AG10803 (cell line): ENCODE results near the gene TBCEL.

ENCODE experiments used
- DNase-seq: peaks from one replicate; pipeline ENCODE4 v3.0.0; 2010; ENCODE audit warnings: low read depth
- H3K4me3 ChIP-seq: 2 replicates; pipeline ENCODE4 v1.5.1; 2011; ENCODE audit warnings: mild to moderate bottlenecking, low read length, control low read depth
- CTCF ChIP-seq: conservative IDR thresholded peaks from 2 replicates; pipeline ENCODE4 v1.5.1; 2011; ENCODE audit warnings: mild to moderate bottlenecking, low read length, control low read depth, inconsistent platforms

The TBCEL gene

DNA sequence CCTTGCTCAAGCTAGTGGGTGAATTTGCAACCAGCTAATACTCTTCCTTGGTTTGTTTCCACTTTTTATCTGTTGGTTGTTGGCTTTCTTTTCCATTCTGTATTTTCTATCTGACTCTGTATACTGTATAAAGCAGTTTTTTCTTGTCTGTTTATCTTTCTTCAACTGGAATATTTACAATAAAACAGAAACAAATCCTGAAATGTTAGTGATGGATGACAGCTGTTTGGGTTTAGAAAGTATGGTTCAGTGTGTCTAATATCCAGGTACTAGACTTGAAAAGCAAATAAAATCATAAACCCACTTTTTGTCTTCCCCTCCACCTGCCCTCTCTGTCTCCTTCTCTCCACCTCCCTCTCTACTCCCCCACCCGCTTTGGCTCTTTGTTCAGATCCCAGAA is 35.3 kb upstream of the TBCEL start:
- DNase-seq = no peak
- no peak overlapping the region for H3K4me3 ChIP-seq
- no peak for TF ChIP-seq CTCF

DNA sequence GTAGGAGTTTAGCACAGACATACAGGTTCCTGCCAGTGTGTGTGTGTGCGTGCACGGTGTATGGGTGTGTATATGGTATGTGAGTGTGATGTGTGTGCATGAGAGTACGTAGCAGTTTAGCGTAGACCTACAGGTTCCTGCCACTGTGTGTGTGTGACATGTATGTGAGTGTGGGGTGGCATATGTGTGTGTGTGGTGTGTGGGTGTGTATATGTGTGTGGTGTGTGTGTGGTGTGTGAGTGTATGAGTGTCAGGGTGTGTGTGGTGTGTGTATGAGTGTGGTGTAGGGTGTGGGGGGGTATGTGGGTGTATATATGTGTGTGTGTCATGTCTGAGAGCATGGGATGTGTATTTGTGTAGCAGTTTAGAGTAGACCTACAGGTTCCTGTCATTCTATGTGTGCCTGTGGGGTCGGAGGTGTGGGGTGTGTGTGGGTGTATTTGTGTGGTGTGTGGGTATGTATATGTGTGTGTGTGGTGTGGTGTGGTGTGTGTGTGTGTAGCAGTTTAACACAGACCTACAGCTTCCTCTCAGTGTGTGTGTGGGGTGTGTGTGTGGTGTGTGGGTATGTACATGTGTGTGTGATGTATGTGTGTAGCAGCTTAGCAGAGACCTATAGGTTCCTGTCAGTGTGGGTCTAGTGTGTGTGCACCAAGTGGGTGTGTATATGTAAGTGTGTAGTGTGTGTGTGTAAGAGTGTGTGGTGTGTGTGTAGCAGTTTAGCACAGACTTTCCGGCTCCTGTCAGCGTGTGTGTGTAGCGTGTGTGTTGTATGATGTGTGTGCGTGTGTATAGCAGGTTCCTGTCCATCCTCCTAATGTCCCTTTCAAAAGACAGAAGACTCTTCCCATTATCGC is 31.8 kb upstream of the TBCEL start:
- DNase-seq = no peak

GRCh38 chr11:120994091-120994859 is 29.6 kb upstream of the TBCEL start:
- no peak for TF ChIP-seq CTCF
- no peak for DNase-seq
- no peak overlapping the region for H3K4me3 ChIP-seq

More for the DNA sequence above, 31.8 kb upstream of the TBCEL start:
- TF ChIP-seq CTCF = no peak
- no peak overlapping the region for H3K4me3 ChIP-seq

GRCh38 chr11:120995184-120995583 is 28.7 kb upstream of the TBCEL start:
- TF ChIP-seq CTCF = no peak
- H3K4me3 ChIP-seq = no peak overlapping the region
- DNase-seq = no peak

- TF ChIP-seq CTCF = no peak
- H3K4me3 ChIP-seq = no peak overlapping the region
- DNase-seq = no peak
These were observed 26.9 kb upstream of the TBCEL start for GRCh38 chr11:120996973-120997372.

DNA sequence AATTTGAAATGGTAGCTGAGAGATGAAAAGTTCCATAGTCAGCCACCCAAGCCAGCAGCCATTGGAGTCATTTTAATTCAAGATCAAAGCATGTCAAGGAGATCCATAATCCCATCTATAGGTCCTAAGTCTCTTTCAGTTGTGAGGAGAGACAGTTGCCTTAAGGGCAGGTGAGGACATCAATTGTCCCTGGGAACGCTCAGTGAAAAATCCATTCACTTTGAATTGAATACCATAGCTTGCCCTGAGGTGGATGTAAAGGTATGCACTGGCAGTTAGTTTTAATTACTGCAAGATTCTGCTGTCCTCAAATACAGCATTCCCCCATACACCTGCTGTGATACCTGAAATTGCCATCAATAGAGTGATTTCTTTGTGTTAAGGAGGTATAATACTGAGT is 25.3 kb upstream of the TBCEL start:
- DNase-seq = no peak
- H3K4me3 ChIP-seq = no peak overlapping the region
- no peak for TF ChIP-seq CTCF
